Upper lobe of left lung (tissue), 6 donors: ENCODE results near the gene SLC25A5. TPM values are rescaled to one million over a fixed set of nuclear protein-coding genes. Genes with fewer than 3 reads are reported as not detected.
"Not testable (repeated sequence)": the region's sequence is repeated elsewhere in the genome, so short reads cannot be mapped to it uniquely, and the experiment has no call there.

Experiments
- ATAC-seq, 2 donors: fragments of 200-7000 bp; cut with Tn5 transposase; one replicate each; pipeline ENCODE4 v1.9.1; 2022; ENCODE audit warnings: mild to moderate bottlenecking in 2 of 2, moderate library complexity in 2 of 2; ENCODE audit not compliant: low FRiP score in 2 of 2
- DNase-seq, 2 donors: peaks; one replicate each; pipeline ENCODE4 v3.0.0-alpha.2; 2019 to 2020
- H3K27ac ChIP-seq, 4 donors: fragments of 200-600 bp; sonication (generic); one replicate each; pipeline ENCODE4 v1.5.1; 2016 to 2019
- H3K27me3 ChIP-seq, 4 donors: fragments of 200-600 bp; sonication (generic); one replicate each; pipeline ENCODE4 v1.5.1; 2017 to 2019
- H3K36me3 ChIP-seq, 4 donors: fragments of 200-600 bp; sonication (generic); one replicate each; pipeline ENCODE4 v1.5.1; 2016 to 2019
- H3K4me1 ChIP-seq, 4 donors: fragments of 200-600 bp; sonication (generic); one replicate each; pipeline ENCODE4 v1.5.1; 2018 to 2019
- H3K4me3 ChIP-seq, 4 donors: fragments of 200-600 bp; sonication (generic); one replicate each; pipeline ENCODE4 v1.5.1; 2017 to 2019; ENCODE audit warnings: mild to moderate bottlenecking in 2 of 4, moderate library complexity in 1 of 4
- H3K9me3 ChIP-seq, 4 donors: fragments of 200-600 bp; sonication (generic); one replicate each; pipeline ENCODE4 v1.5.1; 2018 to 2019
- CTCF ChIP-seq, 6 experiments: fragments of 450-650 bp in 4 of 6; fragments of 200-600 bp in 2 of 6; sonication (generic) in 2 of 6; IDR thresholded peaks; one replicate each; pipeline ENCODE4 v1.5.1; 2016 to 2019; ENCODE audit warnings: antibody characterized with exemption in 6 of 6
- EP300 ChIP-seq, 4 donors: sonication (generic); formaldehyde crosslinking; IDR thresholded peaks; one replicate each; pipeline ENCODE4 v1.5.1; 2017; ENCODE audit warnings: antibody characterized with exemption in 4 of 4, control low read depth in 2 of 4
- POLR2A ChIP-seq, 4 donors: fragments of 450-650 bp; IDR thresholded peaks; one replicate each; pipeline ENCODE4 v1.5.1; 2016 to 2017; ENCODE audit warnings: antibody characterized with exemption in 4 of 4, mild to moderate bottlenecking in 2 of 4
- POLR2AphosphoS5 ChIP-seq, 2 donors: sonication (generic); formaldehyde crosslinking; IDR thresholded peaks; one replicate each; pipeline ENCODE4 v1.5.1; 2017; ENCODE audit warnings: antibody characterized with exemption in 2 of 2
- WGBS, 2 donors: methylation state at CpG; one replicate each; pipeline ENCODE4 v1.1.5; 2017 to 2018; 5-methylcytosine and 5-hydroxymethylcytosine counted together
- total RNA-seq, 6 donors: library from RNA; depleted of rRNA in 4 of 6; stranded (reverse); fragments of >200 nt in 4 of 6; gene quantifications; one replicate each; pipeline versions ENCODE4 v1.1.0 to v1.2.1, GENCODE V29; 2016 to 2021
- donor health status: DM: no; HTN: no; CAD: no; lungs with moderate emphysema.
- donor health status: DM: no; HTN: yes; CAD: no; lungs with severe emphysema.

The SLC25A5 gene
- total RNA-seq, 6 donors from 2014 or later: 180 to 494 (median 325) TPM

- ATAC-seq (peak; percentile 56 to 59), DNase-seq (peak in 1 of 2 donors; percentile 52)
- Histone ChIP-seq H3K36me3 (no peaks in the 10 kb centered on the region), H3K4me1 (no peaks in the 10 kb centered on the region), H3K9me3 (no peaks in the 10 kb centered on the region), H3K27me3 (no peaks in the 10 kb centered on the region), H3K27ac (no peak overlapping the region), H3K4me3 (no peak overlapping the region)
- WGBS, 2 donors: 9 to 29% methylated on average over 8 of the region's 8 CpGs
- TF ChIP-seq EP300 (IDR thresholded peaks at IDR 0.05) (no peak), POLR2AphosphoS5 (IDR thresholded peaks at IDR 0.05) (no peak), POLR2A (IDR thresholded peaks at IDR 0.05) (no peak), CTCF (IDR thresholded peaks at IDR 0.05) (peak in 5 of 6 experiments; percentile 45 to 55 (median 50))
These were observed 20.5 kb downstream of the SLC25A5 start for GRCh38 chrX:119488749-119489148.

- 70 to 88% methylated on average over 13 of the region's 13 CpGs for WGBS, 2 donors
- no peaks in the 10 kb centered on the region for H3K36me3 ChIP-seq
- no peaks in the 10 kb centered on the region for H3K27me3 ChIP-seq
- TF ChIP-seq CTCF (IDR thresholded peaks at IDR 0.05) (no peak), POLR2A (IDR thresholded peaks at IDR 0.05) (no peak), EP300 (IDR thresholded peaks at IDR 0.05) (no peak), POLR2AphosphoS5 (IDR thresholded peaks at IDR 0.05) (no peak)
- ATAC-seq (no peak), DNase-seq (no peak)
- peaks cover 0 to 3% (median 0%) of the 10 kb centered on the region in 4 donors for H3K4me1 ChIP-seq
- no peak overlapping the region for H3K4me3 ChIP-seq
- H3K9me3 ChIP-seq: no peaks in the 10 kb centered on the region
- no peak overlapping the region for H3K27ac ChIP-seq
These were observed 21.2 kb downstream of the SLC25A5 start for GRCh38 chrX:119489212-119490074.

GRCh38 chrX:119492463-119492862, 24.2 kb downstream of the SLC25A5 start:
- ATAC-seq (no peak), DNase-seq (no peak)
- no peaks in the 10 kb centered on the region for H3K9me3 ChIP-seq
- TF ChIP-seq CTCF (IDR thresholded peaks at IDR 0.05) (no peak), POLR2A (IDR thresholded peaks at IDR 0.05) (no peak), EP300 (IDR thresholded peaks at IDR 0.05) (no peak), POLR2AphosphoS5 (IDR thresholded peaks at IDR 0.05) (no peak)
- H3K36me3 ChIP-seq: no peaks in the 10 kb centered on the region
- H3K4me3 ChIP-seq: no peak overlapping the region
- WGBS, 2 donors: 72 to 100% methylated on average over 1 to 2 of the region's 2 CpGs
- H3K27ac ChIP-seq: no peak overlapping the region
- H3K4me1 ChIP-seq: peaks cover 0 to 6% (median 2%) of the 10 kb centered on the region in 4 donors
- H3K27me3 ChIP-seq: no peaks in the 10 kb centered on the region

GRCh38 chrX:119493851-119494495, 25.7 kb downstream of the SLC25A5 start:
- not testable (repeated sequence) for ATAC-seq, H3K27me3 ChIP-seq, H3K4me1 ChIP-seq, H3K9me3 ChIP-seq, H3K4me3 ChIP-seq, H3K36me3 ChIP-seq
- WGBS, 2 donors: 70 to 89% methylated on average over 6 to 10 of the region's 10 CpGs
- DNase-seq: peak in 1 of 2 donors; percentile 68
- peak overlapping the region in 3 of 4 donors; percentile 25 to 56 (median 54) for H3K27ac ChIP-seq
